LNCaP clone FGC (cell line): ENCODE measurements around the gene GOLGA3.
"Not testable (repeated sequence)": the region's sequence is repeated elsewhere in the genome, so short reads cannot be mapped to it uniquely, and the experiment has no call there.

Experiments
- DNase-seq: peaks from one replicate; pipeline ENCODE4 v3.0.0-alpha.2; 2011; ENCODE audit warnings: low read depth
- H3K4me3 ChIP-seq: 2 replicates; pipeline ENCODE4 v1.5.1; 2011; ENCODE audit warnings: mild to moderate bottlenecking, low read depth, low read length, control low read depth
- CTCF ChIP-seq: IDR thresholded peaks from 2 replicates; pipeline ENCODE4 v1.5.1; 2012; ENCODE audit warnings: mild to moderate bottlenecking; ENCODE audit not compliant: control insufficient read depth, insufficient read depth; ENCODE audit errors: extremely low read depth

Gene GOLGA3

GRCh38 chr12:132828706-132829534, at the start of gene GOLGA3:
TSS of gene GOLGA3 (minus strand) at chr12:132828869. CDS start at chr12:132822128, 6,741 bp downstream.
- DNase-seq: peak; percentile 83
- H3K4me3 ChIP-seq: peak within 1 kb of the TSS; percentile 87
- TF ChIP-seq CTCF: no peak

GRCh38 chr12:132874620-132875019, 46.0 kb upstream of the GOLGA3 start:
- not testable (repeated sequence) for DNase-seq, H3K4me3 ChIP-seq

GRCh38 chr12:132874175-132874574, 45.5 kb upstream of the GOLGA3 start:
- no peak for DNase-seq
- H3K4me3 ChIP-seq: no peak overlapping the region
- no peak for TF ChIP-seq CTCF

GRCh38 chr12:132873724-132874123, 45.1 kb upstream of the GOLGA3 start:
- DNase-seq: no peak
- no peak for TF ChIP-seq CTCF
- no peak overlapping the region for H3K4me3 ChIP-seq

GRCh38 chr12:132872975-132873421, 44.3 kb upstream of the GOLGA3 start:
- no peak for TF ChIP-seq CTCF
- no peak overlapping the region for H3K4me3 ChIP-seq
- DNase-seq: no peak

- no peak for DNase-seq
- H3K4me3 ChIP-seq: no peak overlapping the region
- no peak for TF ChIP-seq CTCF
Observed at GRCh38 chr12:132872073-132872855, 43.6 kb upstream of the GOLGA3 start.

GRCh38 chr12:132869551-132869950, 40.9 kb upstream of the GOLGA3 start:
- no peak overlapping the region for H3K4me3 ChIP-seq
- no peak for TF ChIP-seq CTCF
- no peak for DNase-seq
